Cardiac muscle cell (in vitro differentiated cells and primary cell): Measurements from ENCODE around the gene UNC79. TPM values are rescaled to one million over a fixed set of nuclear protein-coding genes. Genes with fewer than 3 reads are reported as not detected.
"Not testable (repeated sequence)": the region's sequence is repeated elsewhere in the genome, so short reads cannot be mapped to it uniquely, and the experiment has no call there.

Experiments used
- DNase-seq, 2 donors: peaks; one replicate each; pipeline versions ENCODE4 v3.0.0 to v3.0.0-alpha.2; 2010 to 2017; ENCODE audit warnings: low read depth in 1 of 2, low spot score in 1 of 2
- H3K27ac ChIP-seq: fragments of 200-600 bp; sonication (generic); 2 replicates; pipeline ENCODE4 v1.5.1; 2016
- H3K27me3 ChIP-seq: fragments of 200-600 bp; sonication (generic); 2 replicates; pipeline ENCODE4 v1.6.0; 2016; ENCODE audit warnings: control low read depth
- H3K36me3 ChIP-seq: fragments of 200-600 bp; sonication (generic); 2 replicates; pipeline ENCODE4 v1.5.1; 2016; ENCODE audit warnings: control low read depth
- H3K4me1 ChIP-seq: fragments of 200-600 bp; sonication (generic); 2 replicates; pipeline ENCODE4 v1.8.1; 2017; ENCODE audit warnings: low read depth, mild to moderate bottlenecking, mixed run types
- H3K4me3 ChIP-seq: fragments of 200-600 bp; sonication (generic); 2 replicates; pipeline ENCODE4 v1.5.1; 2016; ENCODE audit warnings: mild to moderate bottlenecking
- H3K9me3 ChIP-seq: fragments of 200-600 bp; sonication (generic); 2 replicates; pipeline ENCODE4 v1.5.1; 2017; ENCODE audit warnings: low read depth, mild to moderate bottlenecking, control low read depth
- polyA plus RNA-seq: library from polyadenylated mRNA; unstranded; fragments of >200 nt; fragmentation: Nextera tagmentation; extraction: Ambion mirVana; gene quantifications from 2 replicates; pipeline ENCODE4 v1.2.1, GENCODE V29; 2016
- total RNA-seq: library from RNA; depleted of rRNA; stranded (reverse); fragments of >200 nt; gene quantifications from 2 replicates; pipeline ENCODE4 v1.2.3, GENCODE V29; 2016
- TF ChIP-seq, protein P1 (sequence below): IDR thresholded peaks from 2 replicates; pipeline ENCODE4 v1.5.1; 2012; ENCODE audit warnings: low read depth, mild to moderate bottlenecking, low read length

Gene UNC79
- total and polyA plus RNA-seq, 2 experiments from 2014 or later = 1.5 to 6.5 TPM

DNA sequence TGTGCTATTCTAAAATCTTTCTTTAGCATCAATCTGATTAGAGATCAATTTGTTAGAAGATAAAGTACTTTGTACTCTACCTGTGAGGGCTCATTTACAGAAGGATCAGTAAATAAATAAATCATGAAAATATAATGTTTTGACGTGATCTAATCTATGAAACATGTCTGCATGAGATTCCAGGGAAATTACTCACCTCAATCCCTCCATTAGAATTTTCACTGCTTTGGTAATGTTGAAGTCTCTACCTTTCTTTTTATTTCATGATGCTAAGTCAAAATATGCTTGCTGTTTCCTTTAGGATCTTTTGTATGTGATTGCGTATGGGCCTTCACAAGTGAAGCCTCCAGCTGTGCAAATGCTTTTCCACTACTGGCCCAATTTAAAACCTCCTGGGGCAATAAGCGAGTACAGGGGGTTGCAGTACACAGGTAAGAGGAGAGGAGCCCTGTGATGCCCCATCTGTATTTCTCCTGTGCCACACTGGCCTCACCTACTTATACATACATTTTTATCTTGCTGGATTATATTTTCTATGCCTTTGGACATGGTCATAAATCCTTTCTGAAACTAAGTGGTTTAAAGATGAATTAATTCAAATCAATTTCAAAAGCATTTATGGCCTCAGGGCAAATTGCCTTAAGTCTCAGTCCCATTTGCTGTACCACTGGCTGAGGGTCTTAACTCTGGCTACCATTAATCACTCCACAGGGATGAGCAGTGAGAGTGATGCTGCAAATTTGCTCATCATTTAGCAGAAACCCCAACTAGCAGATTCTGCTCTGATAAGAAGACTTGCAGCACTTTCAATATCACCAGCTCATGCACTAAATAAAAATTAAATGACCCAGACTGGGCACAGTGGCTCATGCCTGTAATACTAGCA lies 66.4 kb downstream of the UNC79 start:
- TF ChIP-seq, protein P1, sequence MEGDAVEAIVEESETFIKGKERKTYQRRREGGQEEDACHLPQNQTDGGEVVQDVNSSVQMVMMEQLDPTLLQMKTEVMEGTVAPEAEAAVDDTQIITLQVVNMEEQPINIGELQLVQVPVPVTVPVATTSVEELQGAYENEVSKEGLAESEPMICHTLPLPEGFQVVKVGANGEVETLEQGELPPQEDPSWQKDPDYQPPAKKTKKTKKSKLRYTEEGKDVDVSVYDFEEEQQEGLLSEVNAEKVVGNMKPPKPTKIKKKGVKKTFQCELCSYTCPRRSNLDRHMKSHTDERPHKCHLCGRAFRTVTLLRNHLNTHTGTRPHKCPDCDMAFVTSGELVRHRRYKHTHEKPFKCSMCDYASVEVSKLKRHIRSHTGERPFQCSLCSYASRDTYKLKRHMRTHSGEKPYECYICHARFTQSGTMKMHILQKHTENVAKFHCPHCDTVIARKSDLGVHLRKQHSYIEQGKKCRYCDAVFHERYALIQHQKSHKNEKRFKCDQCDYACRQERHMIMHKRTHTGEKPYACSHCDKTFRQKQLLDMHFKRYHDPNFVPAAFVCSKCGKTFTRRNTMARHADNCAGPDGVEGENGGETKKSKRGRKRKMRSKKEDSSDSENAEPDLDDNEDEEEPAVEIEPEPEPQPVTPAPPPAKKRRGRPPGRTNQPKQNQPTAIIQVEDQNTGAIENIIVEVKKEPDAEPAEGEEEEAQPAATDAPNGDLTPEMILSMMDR = no peak
- no peak for DNase-seq
- H3K27ac ChIP-seq = no peak overlapping the region
- H3K4me3 ChIP-seq = no peak overlapping the region
- H3K36me3 ChIP-seq = no peaks in the 10 kb centered on the region
- no peaks in the 10 kb centered on the region for H3K27me3 ChIP-seq
- no peaks in the 10 kb centered on the region for H3K4me1 ChIP-seq
- H3K9me3 ChIP-seq = no peaks in the 10 kb centered on the region

DNA sequence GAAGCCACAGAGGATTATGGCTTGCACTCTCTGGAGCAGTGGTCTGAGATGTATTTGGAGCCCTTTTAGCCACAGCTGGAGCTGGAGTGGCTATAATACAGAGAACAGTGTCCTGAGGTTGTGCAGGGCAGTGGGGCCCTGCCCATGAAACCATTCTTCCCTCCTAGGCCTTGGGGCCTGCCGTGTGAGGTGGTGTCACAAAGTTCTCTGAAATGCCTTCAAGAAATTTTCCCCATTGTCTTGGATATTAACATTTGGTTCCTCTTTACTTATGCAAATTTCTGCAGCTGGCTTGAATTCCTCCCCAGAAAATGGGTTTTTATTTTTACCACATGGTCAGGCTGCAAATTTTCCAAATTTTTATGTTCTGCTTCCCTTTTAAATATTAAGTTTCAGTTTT lies 79.3 kb downstream of the UNC79 start:
- DNase-seq = no peak
- Histone ChIP-seq H3K36me3 (no peaks in the 10 kb centered on the region), H3K27ac (no peak overlapping the region), H3K4me3 (no peak overlapping the region), H3K27me3 (no peaks in the 10 kb centered on the region), H3K4me1 (no peaks in the 10 kb centered on the region), H3K9me3 (no peaks in the 10 kb centered on the region)
- TF ChIP-seq, protein P1 = no peak

DNA sequence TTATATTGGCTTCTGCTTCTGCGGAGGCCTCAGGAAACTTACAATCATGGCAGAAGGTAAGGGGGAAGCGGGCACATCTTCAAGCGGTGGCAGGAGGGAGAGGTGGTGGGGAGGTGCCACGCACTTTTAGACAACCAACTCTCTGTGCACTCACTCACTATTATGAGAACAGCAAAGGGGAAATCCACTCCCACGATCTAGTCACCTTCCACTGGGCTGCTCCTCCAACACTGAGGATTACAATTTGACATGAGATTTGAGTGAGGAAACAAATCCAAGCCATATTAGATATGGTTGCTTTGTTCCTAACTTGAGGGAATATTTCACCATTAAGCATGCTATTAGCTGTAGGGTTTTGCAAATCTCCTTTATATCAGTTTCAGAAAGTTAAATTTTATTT lies 80.3 kb downstream of the UNC79 start:
- no peak overlapping the region for H3K4me3 ChIP-seq
- H3K9me3 ChIP-seq = no peaks in the 10 kb centered on the region
- H3K36me3 ChIP-seq = no peaks in the 10 kb centered on the region
- H3K27ac ChIP-seq = no peak overlapping the region
- H3K4me1 ChIP-seq = no peaks in the 10 kb centered on the region
- TF ChIP-seq, protein P1 = no peak
- DNase-seq = no peak
- no peaks in the 10 kb centered on the region for H3K27me3 ChIP-seq

DNA sequence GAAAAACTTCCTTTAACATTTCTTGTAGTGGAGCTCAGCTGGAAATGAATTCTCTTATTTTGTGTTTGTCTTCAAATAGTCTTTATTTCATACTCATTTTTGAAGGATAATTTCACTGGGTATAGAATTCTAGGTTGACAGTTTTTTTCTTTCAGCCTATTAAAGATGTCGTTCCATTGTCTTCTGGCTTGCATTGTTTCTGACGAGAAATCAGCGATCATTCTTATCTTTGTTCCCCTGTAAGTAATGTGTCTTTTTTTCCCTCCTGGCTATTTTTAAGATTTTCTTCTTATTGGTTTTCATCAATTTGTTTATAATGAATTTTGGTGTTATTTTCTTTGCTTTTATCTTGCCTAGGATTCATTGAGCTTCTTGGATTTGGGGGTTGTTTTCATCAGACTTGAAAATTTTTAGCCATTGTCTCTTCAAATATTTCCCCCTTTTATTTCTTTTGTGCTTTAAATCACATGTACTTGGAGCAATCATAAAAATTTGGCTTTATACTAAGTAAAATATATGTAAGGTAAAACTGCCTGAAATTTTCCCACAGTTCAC lies 89.4 kb downstream of the UNC79 start:
- Histone ChIP-seq H3K27ac (no peak overlapping the region), H3K9me3 (no peaks in the 10 kb centered on the region), H3K4me3 (no peak overlapping the region), H3K4me1 (no peaks in the 10 kb centered on the region), H3K36me3 (no peaks in the 10 kb centered on the region), H3K27me3 (no peaks in the 10 kb centered on the region)
- no peak for DNase-seq
- TF ChIP-seq, protein P1 = no peak

DNA sequence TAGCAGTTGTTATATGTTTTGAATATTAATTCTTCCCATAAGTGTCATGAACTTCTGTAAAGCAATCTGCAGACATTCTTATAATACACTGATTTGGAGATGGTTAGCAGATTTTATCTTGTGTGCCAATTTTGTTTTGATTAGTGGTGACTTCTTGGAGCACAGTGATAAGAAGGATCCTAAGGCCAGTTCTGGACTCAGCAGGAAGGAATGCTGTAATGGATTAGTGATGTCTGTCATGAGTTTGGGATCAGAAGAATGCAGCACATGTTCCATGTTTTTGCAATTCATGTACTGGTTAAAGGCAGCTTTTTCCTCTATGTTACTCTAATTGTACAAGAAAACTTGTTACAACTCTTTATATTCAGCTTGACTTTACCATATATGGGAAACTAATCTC lies 91.5 kb downstream of the UNC79 start:
- TF ChIP-seq, protein P1 = no peak
- Histone ChIP-seq H3K4me1 (no peaks in the 10 kb centered on the region), H3K36me3 (no peaks in the 10 kb centered on the region), H3K9me3 (no peaks in the 10 kb centered on the region), H3K27me3 (no peaks in the 10 kb centered on the region), H3K27ac (no peak overlapping the region), H3K4me3 (no peak overlapping the region)
- no peak for DNase-seq

DNA sequence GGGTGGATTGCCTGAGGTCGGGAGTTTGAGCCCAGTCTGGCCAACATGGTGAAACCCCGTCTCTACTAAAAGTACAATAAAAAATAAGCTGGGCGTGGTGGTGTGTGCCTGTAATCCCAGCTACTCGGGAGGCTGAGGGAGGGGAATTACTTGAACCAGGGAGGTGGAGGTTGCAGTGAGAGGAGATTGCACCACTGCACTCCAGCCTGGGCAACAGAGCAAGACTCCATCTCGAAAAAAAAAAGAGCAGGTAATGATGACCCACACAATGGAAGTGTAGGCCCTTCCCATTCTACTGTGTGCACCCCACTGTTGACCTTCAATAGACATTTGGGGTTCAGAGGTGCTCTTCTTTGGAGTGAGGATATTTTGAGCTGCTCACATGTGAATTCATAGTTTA lies 94.5 kb downstream of the UNC79 start:
- not testable (repeated sequence) for DNase-seq, H3K4me3 ChIP-seq, H3K36me3 ChIP-seq, H3K27ac ChIP-seq, H3K9me3 ChIP-seq, H3K27me3 ChIP-seq, H3K4me1 ChIP-seq
